Activated T-cell treated with anti-CD3 and anti-CD28 coated beads for 24 hours (primary cell): ENCODE measurements around the gene F7.
"Not testable (repeated sequence)": the region's sequence is repeated elsewhere in the genome, so short reads cannot be mapped to it uniquely, and the experiment has no call there.

ENCODE experiments used
- DNase-seq: peaks from one replicate; pipeline ENCODE4 v3.0.0-alpha.2; 2020; ENCODE audit warnings: low read depth

The F7 gene

GRCh38 chr13:113072376-113072775 is 33.2 kb upstream of the F7 start:
- DNase-seq: no peak

- DNase-seq: no peak
These were observed 31.6 kb upstream of the F7 start for GRCh38 chr13:113073942-113074341.

- DNase-seq: no peak
These were observed 31.2 kb upstream of the F7 start for GRCh38 chr13:113074401-113074800.

DNA sequence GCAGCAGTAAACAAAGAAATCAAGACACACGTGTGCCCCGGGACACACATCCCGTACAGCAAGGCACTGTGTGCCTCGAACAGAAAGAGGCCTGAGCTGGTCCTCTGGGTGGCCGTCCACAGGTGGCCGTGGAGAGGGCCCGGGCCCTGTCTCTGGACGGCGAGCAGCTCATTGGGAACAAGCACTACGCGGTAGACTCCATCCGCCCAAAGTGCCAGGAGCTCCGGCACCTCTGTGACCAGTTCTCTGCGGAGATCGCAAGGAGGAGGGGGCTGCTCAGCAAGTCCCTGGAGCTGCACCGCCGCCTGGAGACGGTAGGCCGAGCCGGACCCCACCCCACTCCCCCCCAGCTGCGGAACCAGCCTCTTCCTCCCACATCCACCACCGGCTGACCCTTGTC is 30.7 kb upstream of the F7 start:
- DNase-seq: no peak

DNA sequence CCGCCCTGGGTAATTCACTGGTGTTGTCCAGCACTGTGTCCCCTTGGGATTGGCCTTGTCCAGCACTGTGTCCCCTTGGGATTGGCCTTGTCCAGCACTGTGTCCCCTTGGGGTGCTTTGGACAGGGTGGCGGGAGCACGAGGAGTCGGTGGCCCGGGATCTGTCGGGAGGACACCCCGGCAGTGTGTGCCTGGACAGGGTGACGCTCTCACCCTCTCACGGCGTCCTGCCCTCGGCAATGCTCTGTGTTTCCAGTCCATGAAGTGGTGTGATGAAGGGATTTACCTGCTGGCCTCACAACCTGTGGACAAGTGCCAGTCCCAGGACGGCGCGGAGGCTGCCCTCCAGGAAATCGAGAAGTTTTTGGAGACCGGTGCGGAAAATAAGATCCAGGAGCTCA is 29.9 kb upstream of the F7 start:
- DNase-seq: no peak

DNA sequence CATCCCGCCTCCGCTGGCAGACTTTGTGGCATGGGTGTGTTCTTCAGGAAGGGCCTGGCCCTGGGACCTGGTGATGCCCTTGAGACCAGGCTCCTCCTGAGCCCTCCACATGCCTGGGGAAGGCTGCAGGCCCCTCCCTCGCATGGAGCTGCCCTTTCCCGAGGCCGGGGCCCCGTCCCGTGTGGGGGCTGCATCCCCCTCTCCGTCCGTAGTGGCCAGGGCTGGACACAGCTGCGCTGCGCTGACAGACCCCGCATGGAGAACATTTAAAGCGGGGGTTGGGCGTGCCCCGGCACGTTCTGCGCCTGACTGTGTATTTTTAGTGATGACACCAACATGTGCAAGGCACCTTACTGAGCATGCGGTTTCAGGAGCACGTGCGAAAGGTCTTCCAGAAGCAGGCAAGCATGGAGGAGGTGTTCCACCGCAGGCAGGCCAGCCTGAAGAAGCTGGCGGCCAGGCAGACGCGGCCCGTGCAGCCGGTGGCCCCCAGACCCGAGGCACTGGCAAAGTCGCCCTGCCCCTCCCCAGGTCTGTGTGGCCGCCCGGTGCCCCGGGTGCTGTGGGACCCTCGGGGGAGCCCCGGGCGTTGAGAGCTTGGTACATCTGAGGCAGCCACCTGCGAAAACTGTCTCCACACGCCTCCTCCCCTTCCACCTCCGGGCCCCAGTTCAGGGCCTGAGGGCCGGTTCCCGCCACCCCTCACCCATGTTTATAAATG is 28.8 kb upstream of the F7 start:
- DNase-seq: no peak

DNA sequence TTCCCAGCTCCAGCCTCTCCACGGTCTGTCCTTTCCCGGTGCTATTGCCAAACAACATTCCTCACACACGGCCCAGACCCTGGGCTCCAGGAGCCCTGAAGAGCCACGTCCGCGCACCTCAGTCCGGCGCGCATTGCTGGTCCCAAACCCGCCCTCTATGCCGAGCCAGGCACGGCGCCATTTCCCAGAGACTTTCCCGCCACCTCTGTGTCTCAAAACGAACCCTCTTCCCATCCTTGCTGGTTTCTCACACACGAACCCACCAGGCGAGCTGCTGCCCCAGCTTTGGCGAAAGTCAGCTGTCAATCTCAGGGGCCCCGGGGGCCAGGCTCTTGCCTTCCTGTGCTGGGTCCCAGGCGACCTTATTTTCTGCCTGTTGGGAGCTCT is 28.0 kb upstream of the F7 start:
- DNase-seq: no peak

DNA sequence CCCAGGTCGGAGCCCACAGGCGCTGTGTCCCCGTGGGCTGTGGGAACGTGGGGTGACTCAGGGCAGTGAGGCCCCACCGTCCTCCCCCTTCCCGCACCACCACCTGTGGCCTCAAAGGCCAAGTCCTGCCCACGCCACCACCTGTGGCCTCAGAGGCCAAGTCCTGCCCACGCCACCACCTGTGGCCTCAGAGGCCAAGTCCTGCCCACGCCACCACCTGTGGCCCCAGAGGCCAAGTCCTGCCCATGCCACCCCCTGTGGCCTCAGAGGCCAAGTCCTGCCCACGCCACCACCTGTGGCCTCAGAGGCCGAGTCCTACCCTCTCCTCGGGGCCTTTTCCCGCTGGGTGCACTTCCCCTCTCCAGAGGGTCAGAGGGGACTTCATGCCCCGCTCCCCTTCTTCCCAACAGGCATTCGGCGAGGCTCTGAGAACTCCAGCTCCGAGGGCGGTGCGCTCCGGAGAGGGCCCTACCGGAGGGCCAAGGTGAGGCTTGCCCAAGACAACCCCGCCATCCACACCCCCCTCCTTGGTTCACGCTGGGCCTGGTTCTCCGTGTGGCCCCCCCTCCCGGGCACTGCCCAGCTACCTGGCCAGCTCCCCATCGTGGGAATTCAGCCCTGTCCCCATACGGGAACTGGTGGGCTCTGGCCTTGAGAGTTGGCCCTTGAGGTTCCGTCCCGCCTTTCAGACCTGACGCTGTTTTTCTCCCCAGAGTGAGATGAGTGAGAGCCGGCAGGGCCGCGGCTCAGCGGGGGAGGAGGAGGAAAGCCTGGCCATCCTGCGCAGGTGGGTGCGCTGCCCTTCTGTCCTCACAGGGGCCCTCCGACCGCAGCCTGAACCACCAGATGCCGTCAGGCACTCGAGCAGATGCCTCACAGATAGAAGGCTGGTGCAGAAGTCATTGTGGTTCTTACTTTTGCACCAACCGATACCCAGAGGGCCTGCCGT is 27.4 kb upstream of the F7 start:
- DNase-seq: no peak

DNA sequence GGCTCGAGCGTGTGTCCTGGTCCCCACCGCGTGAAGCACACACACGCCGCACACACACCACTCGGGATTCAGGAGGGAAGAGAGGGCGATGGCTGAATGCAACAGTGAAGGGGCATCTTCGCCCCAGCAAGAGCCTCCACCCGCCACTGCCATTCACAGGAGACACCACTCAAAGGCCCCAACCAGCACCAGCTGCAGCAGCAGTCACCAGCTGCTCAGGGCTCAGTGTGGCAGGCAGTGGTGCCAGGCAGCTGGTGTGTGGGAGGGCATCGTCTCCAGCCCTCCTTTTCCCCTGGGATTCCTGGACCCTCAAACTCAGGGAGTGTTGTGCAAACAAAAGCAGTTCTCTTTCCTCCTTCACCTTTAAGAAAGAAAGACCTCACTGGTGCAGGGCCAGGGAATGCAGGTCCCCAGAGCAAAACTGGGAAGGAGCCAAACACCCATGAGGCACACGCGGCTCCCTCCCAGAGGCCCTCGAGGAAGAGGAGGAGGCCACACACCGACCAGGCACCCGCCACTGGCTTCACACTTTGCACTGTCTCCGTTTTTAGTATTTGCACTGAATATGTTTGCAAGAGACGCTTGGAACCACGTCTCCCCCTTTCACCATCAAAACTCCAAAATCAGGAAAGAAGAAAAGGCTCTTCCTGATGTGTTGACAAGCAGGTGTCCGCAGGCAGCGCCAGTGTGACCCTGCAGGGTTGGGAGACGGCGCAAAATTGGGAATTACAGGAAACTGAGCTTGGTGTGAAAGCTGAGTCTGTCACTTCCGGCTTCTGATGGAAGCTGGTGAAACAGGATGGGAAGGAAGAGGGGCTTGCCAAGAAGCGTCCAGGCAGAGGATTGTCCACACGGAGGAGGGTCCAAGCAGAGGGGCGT is 26.4 kb upstream of the F7 start:
- DNase-seq: no peak

DNA sequence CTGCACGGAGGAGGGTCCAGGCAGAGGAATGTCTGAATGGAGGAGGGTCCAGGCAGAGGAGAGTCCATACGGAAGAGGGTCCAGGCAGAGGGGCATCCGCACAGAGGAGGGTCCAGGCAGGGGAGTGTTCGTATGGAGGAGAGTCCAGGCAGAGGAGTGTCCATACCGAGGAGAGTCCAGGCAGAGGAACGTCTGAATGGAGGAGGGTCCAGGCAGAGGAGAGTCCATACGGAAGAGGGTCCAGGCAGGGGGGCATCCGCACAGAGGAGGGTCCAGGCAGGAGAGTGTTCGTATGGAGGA is 25.9 kb upstream of the F7 start:
- not testable (repeated sequence) for DNase-seq

DNA sequence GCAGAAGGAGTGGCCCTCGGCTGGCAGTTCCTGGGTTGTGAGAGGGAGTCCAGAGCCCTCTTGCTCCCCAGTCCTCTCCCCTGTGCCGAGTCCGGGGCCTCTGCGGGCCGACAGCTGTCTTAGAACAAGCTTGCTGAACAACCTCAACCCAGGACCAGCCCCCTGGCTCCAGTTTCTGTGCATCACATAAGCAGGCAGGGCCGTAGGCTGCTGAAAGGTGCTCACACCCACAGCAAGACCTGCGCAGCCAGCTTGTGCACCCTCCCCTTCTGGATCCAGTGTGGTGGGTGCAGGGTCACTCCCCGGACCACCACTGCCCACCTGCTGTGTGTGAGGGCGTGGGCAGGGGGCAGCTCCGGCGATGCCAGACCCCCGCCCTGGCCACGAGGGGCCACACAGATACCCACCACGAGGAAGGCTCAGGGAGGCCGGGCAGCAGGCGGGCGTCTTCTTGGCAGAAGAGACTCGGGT is 25.2 kb upstream of the F7 start:
- DNase-seq: no peak

DNA sequence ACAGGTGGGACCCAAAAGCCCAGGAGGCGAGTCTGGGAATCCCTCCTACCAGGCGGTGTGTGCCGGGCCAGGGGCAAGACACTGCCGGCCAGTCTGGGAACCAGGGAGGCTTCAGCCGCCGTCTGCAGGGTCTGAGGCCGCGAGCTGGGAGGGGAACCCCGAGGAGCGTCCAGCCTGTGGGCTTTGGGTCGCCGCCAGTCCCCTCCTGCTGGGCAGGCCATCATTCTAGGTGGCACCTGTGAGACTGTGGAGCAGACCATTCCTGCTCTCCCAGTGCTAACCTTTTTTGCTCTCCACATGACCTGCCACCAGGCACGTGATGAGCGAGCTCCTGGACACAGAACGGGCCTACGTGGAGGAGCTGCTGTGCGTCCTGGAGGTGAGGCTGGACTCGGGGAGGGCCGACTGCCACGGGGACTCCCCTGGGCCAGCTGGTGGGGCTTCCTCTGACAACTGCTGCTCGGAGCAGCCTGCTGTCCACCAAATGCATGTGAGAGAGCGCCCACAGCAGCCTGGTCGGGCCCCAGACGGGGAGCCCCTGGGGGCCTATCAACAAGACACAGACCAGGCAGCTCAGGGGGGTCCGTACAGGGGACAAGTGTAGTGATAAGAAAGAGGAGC is 24.6 kb upstream of the F7 start:
- DNase-seq: no peak

- no peak for DNase-seq
These were observed 23.2 kb upstream of the F7 start for GRCh38 chr13:113082198-113083021.

GRCh38 chr13:113083022-113083373 is 22.6 kb upstream of the F7 start:
- no peak for DNase-seq

DNA sequence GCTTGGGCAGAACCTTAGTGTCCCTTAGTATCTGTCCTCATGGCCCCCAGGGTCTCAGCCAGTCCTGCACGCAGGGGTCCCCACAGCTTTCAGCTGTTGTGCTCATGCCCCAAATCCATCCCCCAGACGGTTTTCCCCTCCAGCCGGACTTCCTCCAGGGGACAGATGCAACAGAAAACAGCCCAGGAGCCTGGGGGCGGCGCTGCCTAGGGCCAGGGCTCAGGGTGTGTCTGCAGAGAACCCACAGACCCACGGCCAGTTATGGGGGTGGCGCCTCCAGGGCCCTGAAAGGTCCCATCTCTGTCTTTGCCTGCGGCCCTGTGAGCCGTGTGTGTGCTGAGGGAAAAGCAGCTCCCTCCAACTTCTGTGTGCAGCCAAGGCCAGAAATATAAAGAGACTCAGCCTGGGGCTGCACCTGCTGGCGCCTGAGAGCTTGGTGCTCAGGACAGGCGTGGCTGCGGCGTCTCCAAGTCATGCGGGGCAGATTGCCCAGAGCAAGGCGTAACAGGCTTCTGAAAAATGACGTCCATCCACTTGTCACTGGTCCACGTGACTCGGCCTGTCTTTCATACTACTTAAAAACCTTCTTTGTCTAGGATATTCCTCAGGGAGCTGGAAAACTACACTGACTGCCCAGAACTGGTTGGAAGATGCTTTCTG is 22.1 kb upstream of the F7 start:
- DNase-seq: no peak

GRCh38 chr13:113084094-113084942 is 21.3 kb upstream of the F7 start:
- DNase-seq: no peak

GRCh38 chr13:113084943-113085540 is 20.5 kb upstream of the F7 start:
- DNase-seq: no peak

DNA sequence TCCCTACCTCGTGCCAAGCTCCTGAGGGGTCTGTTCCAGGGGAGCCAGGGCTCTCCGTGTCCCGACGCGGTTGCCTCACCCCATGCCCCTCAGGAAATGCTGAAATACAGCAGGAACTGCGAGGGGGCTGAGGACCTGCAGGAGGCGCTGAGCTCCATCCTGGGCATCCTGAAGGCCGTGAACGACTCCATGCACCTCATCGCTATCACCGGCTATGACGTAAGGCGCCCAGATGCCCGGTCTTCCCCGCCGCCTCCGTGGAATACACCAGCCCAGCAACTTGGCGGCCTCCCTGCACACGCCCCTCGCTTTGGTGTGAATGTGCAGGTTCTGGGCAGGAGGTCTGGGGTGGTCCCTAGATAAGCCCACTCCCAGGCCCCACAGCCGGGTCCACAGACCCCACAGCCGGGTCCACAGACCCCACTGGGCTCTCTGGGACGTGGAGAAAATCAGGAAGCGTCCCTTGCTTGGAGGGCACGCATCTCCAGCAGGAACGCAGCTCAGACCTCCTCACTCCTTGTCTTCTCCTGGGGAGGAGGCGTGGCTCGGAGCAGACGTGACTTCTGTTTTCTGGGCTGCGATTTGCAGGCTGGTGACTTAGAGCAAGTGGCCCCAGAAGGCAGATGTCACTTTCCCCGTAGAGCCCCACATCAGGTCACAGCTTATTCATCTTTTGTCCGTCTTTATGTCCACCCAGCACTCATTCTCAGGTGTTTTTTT is 19.4 kb upstream of the F7 start:
- no peak for DNase-seq
